Lower lobe of right lung (tissue), 2 donors: Measurements from ENCODE around the gene CBLN3. TPM values are rescaled to one million over a fixed set of nuclear protein-coding genes. Genes with fewer than 3 reads are reported as not detected.
A peak's percentile ranks its signal among the peaks of the same experiment; 100 is the strongest.

ENCODE experiments used
- ATAC-seq, 2 donors: fragments of 200-7000 bp; cut with Tn5 transposase; one replicate each; pipeline ENCODE4 v1.9.1; 2020 to 2022; ENCODE audit warnings: mild to moderate bottlenecking in 2 of 2, moderate library complexity in 2 of 2
- DNase-seq: peaks from one replicate; pipeline ENCODE4 v3.0.0-alpha.2; 2020
- H3K27ac ChIP-seq: fragments of 200-600 bp; one replicate; pipeline ENCODE4 v1.8.0; 2022
- H3K27me3 ChIP-seq: fragments of 200-600 bp; one replicate; pipeline ENCODE4 v1.8.0; 2022; ENCODE audit warnings: low read depth
- H3K36me3 ChIP-seq: fragments of 200-600 bp; one replicate; pipeline ENCODE4 v1.8.0; 2022; ENCODE audit warnings: mild to moderate bottlenecking
- H3K4me1 ChIP-seq: fragments of 200-600 bp; one replicate; pipeline ENCODE4 v1.8.0; 2022
- H3K4me3 ChIP-seq: fragments of 200-600 bp; one replicate; pipeline ENCODE4 v1.8.0; 2022; ENCODE audit warnings: mild to moderate bottlenecking
- H3K9me3 ChIP-seq: fragments of 200-600 bp; one replicate; pipeline ENCODE4 v1.8.0; 2022
- CTCF ChIP-seq: fragments of 200-600 bp; IDR thresholded peaks from one replicate; pipeline ENCODE4 v1.8.0; 2022; ENCODE audit warnings: antibody characterized with exemption, mild to moderate bottlenecking
- intact Hi-C: fragments of 100-400 bp; cut with DNase I; formaldehyde crosslinking; loops from one replicate; pipeline ENCODE4 v1.11.0; 2022
- total RNA-seq: library from RNA; stranded (reverse); fragmentation: NEBNext Ultra II Directional; extraction: Animal tissue kit (Norgen Biotek cat#: 25700); gene quantifications from one replicate; pipeline ENCODE4 v1.2.1, GENCODE V29; 2021
- donor health status: DM: no; HTN: yes; CAD: no; lungs with severe emphysema.

Gene CBLN3
- total RNA-seq, 1 donor from 2014 or later: 2.3 TPM

GRCh38 chr14:24437736-24438067 lies 8.2 kb upstream of the CBLN3 start:
- ATAC-seq: no peak
- H3K4me1 ChIP-seq: peaks cover 64% of the 10 kb centered on the region
- peaks cover 81% of the 10 kb centered on the region for H3K36me3 ChIP-seq
- no peak for DNase-seq
- no peak for TF ChIP-seq CTCF
- H3K27ac ChIP-seq: peak overlapping the region; percentile 70
- H3K27me3 ChIP-seq: no peaks in the 10 kb centered on the region
- H3K9me3 ChIP-seq: no peaks in the 10 kb centered on the region
- intact Hi-C loops: loop anchor here (5.0 kb wide), 1 partner anchor 110 kb away; no protein-coding TSS in a partner anchor
- H3K4me3 ChIP-seq: no peak overlapping the region

GRCh38 chr14:24437020-24437735 lies 7.7 kb upstream of the CBLN3 start:
- Histone ChIP-seq H3K27ac (peak overlapping the region; percentile 70), H3K36me3 (peaks cover 86% of the 10 kb centered on the region), H3K27me3 (no peaks in the 10 kb centered on the region), H3K4me1 (peaks cover 70% of the 10 kb centered on the region), H3K4me3 (no peak overlapping the region), H3K9me3 (no peaks in the 10 kb centered on the region)
- intact Hi-C loops: loop anchor here (5.0 kb wide), 1 partner anchor 110 kb away; no protein-coding TSS in a partner anchor
- no peak for TF ChIP-seq CTCF
- no peak for ATAC-seq
- DNase-seq: no peak

GRCh38 chr14:24436355-24437019 lies 7.0 kb upstream of the CBLN3 start:
- Histone ChIP-seq H3K4me3 (no peak overlapping the region), H3K4me1 (peaks cover 71% of the 10 kb centered on the region), H3K36me3 (peaks cover 90% of the 10 kb centered on the region), H3K27ac (peak overlapping the region; percentile 70), H3K9me3 (no peaks in the 10 kb centered on the region), H3K27me3 (no peaks in the 10 kb centered on the region)
- intact Hi-C loops: loop anchor here (5.0 kb wide), 1 partner anchor 109 kb away; no protein-coding TSS in a partner anchor
- peak; percentile 76 for TF ChIP-seq CTCF
- ATAC-seq: peak; percentile 58 to 61
- DNase-seq: no peak

DNA sequence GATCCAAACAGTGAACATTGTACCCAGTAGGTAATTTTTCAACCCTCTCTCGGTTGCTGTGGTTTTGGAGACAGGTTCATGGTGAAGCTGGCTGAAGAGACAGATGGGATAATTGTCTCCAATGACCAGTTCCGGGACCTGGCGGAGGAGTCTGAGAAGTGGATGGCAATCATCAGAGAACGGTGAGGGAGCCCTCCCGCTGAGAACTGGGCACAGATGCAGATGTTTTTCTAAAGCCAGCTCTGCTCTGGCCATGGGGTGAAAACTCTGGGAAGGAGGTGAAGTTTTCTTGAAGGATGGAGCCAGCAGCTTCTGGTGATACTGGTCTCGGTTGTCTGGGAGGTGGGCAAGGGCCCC lies 6.5 kb upstream of the CBLN3 start:
- no peak overlapping the region for H3K4me3 ChIP-seq
- H3K27ac ChIP-seq: peak overlapping the region; percentile 70
- ATAC-seq: no peak
- DNase-seq: no peak
- no peak for TF ChIP-seq CTCF
- peaks cover 71% of the 10 kb centered on the region for H3K4me1 ChIP-seq
- intact Hi-C loops: loop anchor here (5.0 kb wide), 1 partner anchor 109 kb away; no protein-coding TSS in a partner anchor
- H3K36me3 ChIP-seq: peaks cover 88% of the 10 kb centered on the region
- H3K27me3 ChIP-seq: no peaks in the 10 kb centered on the region
- H3K9me3 ChIP-seq: no peaks in the 10 kb centered on the region

DNA sequence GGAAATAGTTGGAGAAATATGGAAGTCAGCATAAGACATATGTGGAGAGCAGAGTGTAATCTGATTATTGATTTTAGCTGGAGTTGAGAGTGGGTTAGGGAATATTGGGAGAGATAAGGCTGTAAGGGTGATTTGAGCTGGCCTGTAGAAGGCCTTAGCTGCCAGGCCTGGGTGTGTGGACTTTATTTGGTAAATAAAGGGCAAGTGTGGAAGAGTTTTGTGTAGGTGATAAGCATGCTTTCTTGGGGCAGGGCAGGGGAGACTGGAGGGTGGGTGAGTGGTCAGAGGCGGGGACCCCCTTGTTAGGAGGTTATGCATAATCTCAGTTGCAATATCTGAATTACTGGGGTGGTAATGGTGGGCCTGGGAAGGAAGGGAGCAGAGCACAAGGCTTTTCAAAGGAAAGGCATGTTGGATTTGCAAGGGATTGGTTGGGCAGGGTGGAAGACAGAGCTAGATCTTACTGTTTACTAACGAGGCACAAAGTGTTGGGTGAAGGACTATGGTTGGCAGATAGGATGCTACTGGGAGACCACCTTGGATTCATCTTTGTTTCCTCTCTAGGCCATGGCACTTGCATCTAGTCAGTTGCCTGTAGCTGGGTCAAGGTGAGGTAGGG lies 5.8 kb upstream of the CBLN3 start:
- ATAC-seq: no peak
- no peak for DNase-seq
- no peaks in the 10 kb centered on the region for H3K9me3 ChIP-seq
- H3K4me1 ChIP-seq: peaks cover 71% of the 10 kb centered on the region
- H3K27me3 ChIP-seq: no peaks in the 10 kb centered on the region
- TF ChIP-seq CTCF: no peak
- H3K27ac ChIP-seq: no peak overlapping the region
- peaks cover 81% of the 10 kb centered on the region for H3K36me3 ChIP-seq
- intact Hi-C loops: loop anchor here (5.0 kb wide), 1 partner anchor 108 kb away; no protein-coding TSS in a partner anchor
- H3K4me3 ChIP-seq: no peak overlapping the region
